Measurements from ENCODE around the gene SERPINE3. TPM values are rescaled to one million over a fixed set of nuclear protein-coding genes. Genes with fewer than 3 reads are reported as not detected.

The SERPINE3 gene
- total and polyA plus RNA-seq, 2 of the 4 experiments (the other 2 are of a cell fraction): not detected

- dilution Hi-C loops (cut with HindIII; ENCODE audit: low sequenced_read_pairs, unreplicated experiment): no loop called here
- H4K5ac ChIP-seq (ENCODE audit: low read depth, low read length): no peak overlapping the region
- H2AK9ac ChIP-seq (replicated peaks; ENCODE audit: low read depth, low read length, poor library complexity): no peak overlapping the region
- H2AFZ ChIP-seq (replicated peaks; ENCODE audit: low read length, poor library complexity): no peak overlapping the region
- H3K4ac ChIP-seq (ENCODE audit: low read depth, low read length): no peak overlapping the region
- peaks cover 20% of the 10 kb centered on the region for H3K27me3 ChIP-seq (ENCODE audit: control insufficient read depth, insufficient read depth, low read length)
- no peak overlapping the region for H3K4me3 ChIP-seq (ENCODE audit: insufficient read depth, low read depth, low read length)
- H3K14ac ChIP-seq (replicated peaks; ENCODE audit: low read depth, low read length): no peak overlapping the region
- no peaks in the 10 kb centered on the region for H3K79me1 ChIP-seq (ENCODE audit: low read depth in 1 of 2, low read length in 2 of 2)
- DNase-seq (no peak), ATAC-seq (ENCODE audit: low read depth) (no peak)
- H3K9me3 ChIP-seq (ENCODE audit: control insufficient read depth, insufficient read depth, low read length): no peaks in the 10 kb centered on the region
- H4K91ac ChIP-seq (ENCODE audit: insufficient read depth, low read depth, low read length): no peak overlapping the region
- H3K4me1 ChIP-seq (ENCODE audit: control insufficient read depth, insufficient read depth, low read length): no peaks in the 10 kb centered on the region
- CTCF ChIA-PET: no interaction called here
- no peak overlapping the region for H3K18ac ChIP-seq (ENCODE audit: low read depth, low read length)
- no peak overlapping the region for H4K8ac ChIP-seq (ENCODE audit: low read depth in 2 of 2, low read length in 2 of 2)
- H4K20me1 ChIP-seq (ENCODE audit: insufficient read depth, low read length): no peaks in the 10 kb centered on the region
- no peak overlapping the region for H2BK15ac ChIP-seq (ENCODE audit: low read depth, low read length)
- no peak overlapping the region for H3K4me2 ChIP-seq (ENCODE audit: low read depth, low read length)
- in situ Hi-C loops (cut with MboI; ENCODE audit: low sequenced_read_pairs): no loop called here
- TF ChIP-seq RAD21 (IDR thresholded peaks at IDR 0.05; ENCODE audit: low read length): no peak
- H3K9me1 ChIP-seq (ENCODE audit: insufficient read depth, low read length): no peaks in the 10 kb centered on the region
- no peak overlapping the region for H2AK5ac ChIP-seq (ENCODE audit: low read depth, low read length)
- 100% methylated on average over 1 of the region's 5 CpGs; no CpG with 5 or more reads in 1 of the 2 experiments for WGBS, 2 experiments (ENCODE audit: extremely low coverage in 2 of 2, insufficient read length in 1 of 2)
- no peak overlapping the region for H3K23ac ChIP-seq (ENCODE audit: low read depth, low read length)
- H3K56ac ChIP-seq (ENCODE audit: extremely low read depth, insufficient read depth, low read length): no peak overlapping the region
- H2BK20ac ChIP-seq (ENCODE audit: low read depth, low read length): no peak overlapping the region
- H2BK120ac ChIP-seq (ENCODE audit: low read depth, low read length): no peak overlapping the region
- no peak overlapping the region for H3K9ac ChIP-seq (ENCODE audit: low read depth, low read length)
- no peak overlapping the region for H3K27ac ChIP-seq (ENCODE audit: insufficient read depth, low read length)
- POLR2A ChIA-PET (ENCODE audit: unreplicated experiment): no interaction called here
- no TSS peak for BruUV-seq (replicated peaks)
- H3K36me3 ChIP-seq (ENCODE audit: control insufficient read depth, insufficient read depth, low read length): no peaks in the 10 kb centered on the region
- intact Hi-C loops (cut with micrococcal nuclease): no loop called here
- no peak overlapping the region for H2BK5ac ChIP-seq (ENCODE audit: low read depth, low read length, poor library complexity, severe bottlenecking)
Measured at GRCh38 chr13:51323824-51324511, 15.5 kb upstream of the SERPINE3 start.
